ENCODE data around the gene ECM1.

Gene ECM1

DNA sequence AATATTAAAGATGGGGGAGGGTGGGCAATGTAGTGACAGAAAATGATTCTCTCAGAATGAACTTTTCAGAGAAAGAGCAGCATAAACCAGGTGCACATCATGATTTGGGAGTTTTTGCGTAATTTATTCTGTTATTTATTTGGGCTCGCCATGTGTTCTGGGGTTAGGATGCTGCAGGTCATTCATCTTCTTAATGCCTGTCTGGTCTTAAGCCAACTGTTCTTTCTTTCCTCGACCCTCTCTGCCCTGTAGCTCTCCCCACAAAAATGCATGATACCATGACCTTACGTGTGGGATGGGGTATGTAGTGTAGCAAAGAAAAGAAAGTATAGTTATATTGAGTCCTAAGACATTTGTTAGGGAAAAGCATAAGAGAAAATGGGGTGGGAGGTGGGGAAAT lies 33.0 kb upstream of the ECM1 start:
- TF ChIP-seq, protein P1, sequence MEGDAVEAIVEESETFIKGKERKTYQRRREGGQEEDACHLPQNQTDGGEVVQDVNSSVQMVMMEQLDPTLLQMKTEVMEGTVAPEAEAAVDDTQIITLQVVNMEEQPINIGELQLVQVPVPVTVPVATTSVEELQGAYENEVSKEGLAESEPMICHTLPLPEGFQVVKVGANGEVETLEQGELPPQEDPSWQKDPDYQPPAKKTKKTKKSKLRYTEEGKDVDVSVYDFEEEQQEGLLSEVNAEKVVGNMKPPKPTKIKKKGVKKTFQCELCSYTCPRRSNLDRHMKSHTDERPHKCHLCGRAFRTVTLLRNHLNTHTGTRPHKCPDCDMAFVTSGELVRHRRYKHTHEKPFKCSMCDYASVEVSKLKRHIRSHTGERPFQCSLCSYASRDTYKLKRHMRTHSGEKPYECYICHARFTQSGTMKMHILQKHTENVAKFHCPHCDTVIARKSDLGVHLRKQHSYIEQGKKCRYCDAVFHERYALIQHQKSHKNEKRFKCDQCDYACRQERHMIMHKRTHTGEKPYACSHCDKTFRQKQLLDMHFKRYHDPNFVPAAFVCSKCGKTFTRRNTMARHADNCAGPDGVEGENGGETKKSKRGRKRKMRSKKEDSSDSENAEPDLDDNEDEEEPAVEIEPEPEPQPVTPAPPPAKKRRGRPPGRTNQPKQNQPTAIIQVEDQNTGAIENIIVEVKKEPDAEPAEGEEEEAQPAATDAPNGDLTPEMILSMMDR (IDR thresholded peaks at IDR 0.05; ENCODE audit: insufficient read depth, missing control alignments) = no peak
- no peak for DNase-seq (ENCODE audit: insufficient read length, low spot score)
- FAIRE-seq = no peak

DNA sequence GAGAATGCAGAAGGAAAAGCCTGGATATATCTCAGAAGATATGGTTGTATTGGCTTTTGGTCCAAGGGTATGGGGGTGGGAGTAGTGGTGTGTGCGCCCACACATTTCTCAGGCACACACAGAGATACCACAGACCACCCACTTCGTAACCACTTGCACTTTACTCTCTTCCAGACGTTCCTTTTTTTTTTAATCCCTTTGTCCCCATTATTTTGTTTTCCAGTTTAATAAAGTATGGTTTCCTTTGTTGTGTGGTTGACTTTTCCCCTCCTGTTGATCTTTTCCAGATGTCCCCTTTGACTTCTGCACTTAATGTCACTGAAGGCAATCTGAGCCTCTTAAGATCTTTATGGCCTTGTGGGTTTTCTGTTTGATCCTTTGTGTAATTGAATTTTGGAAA lies 31.2 kb upstream of the ECM1 start:
- TF ChIP-seq, protein P1 (IDR thresholded peaks at IDR 0.05; ENCODE audit: insufficient read depth, missing control alignments) = no peak
- no peak for FAIRE-seq
- DNase-seq (ENCODE audit: insufficient read length, low spot score) = no peak

DNA sequence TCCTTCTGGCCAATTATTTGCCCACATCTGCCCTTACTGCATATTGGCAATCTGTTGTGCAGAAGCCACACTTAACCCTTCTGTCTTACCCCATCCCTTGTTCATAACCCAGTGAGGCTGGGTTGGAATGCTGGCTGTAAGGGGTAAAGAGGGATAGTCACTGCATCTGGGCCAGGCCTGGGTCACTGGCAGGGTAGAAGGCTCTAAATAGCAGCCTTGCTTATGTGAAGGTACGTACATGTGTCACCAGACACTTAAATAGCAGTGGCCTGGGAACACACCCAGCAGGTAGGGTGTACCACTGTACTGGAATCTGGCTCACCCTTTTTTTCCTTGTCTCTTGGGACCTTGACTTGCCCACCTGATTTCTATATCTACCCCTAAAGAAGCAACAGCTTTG lies 30.6 kb upstream of the ECM1 start:
- FAIRE-seq (no peak), DNase-seq (ENCODE audit: insufficient read length, low spot score) (no peak)
- TF ChIP-seq, protein P1 (IDR thresholded peaks at IDR 0.05; ENCODE audit: insufficient read depth, missing control alignments) = no peak

DNA sequence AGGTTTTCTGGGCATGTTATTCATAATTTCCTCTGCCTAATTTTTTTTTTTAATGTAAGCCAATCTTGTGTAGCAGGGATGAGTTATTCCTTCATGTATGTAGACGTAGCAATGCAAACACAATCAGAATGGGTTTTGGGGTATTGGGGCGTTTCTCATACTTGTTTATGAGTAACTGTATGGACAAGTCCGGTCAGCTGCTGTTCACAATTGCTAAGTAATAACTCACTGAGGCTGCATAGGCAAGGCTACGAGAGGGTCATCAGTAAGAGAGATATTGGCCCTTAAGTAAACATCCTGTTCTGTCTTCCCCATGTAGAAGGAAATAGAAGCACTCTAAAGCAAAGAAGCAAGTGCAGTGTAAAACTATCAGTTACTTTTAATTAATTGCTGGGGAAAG lies 30.2 kb upstream of the ECM1 start:
- FAIRE-seq (no peak), DNase-seq (ENCODE audit: insufficient read length, low spot score) (no peak)
- TF ChIP-seq, protein P1 (IDR thresholded peaks at IDR 0.05; ENCODE audit: insufficient read depth, missing control alignments) = no peak

- TF ChIP-seq, protein P1 (IDR thresholded peaks at IDR 0.05; ENCODE audit: insufficient read depth, missing control alignments) = no peak
- FAIRE-seq (no peak), DNase-seq (ENCODE audit: insufficient read length, low spot score) (no peak)
These were observed 28.5 kb upstream of the ECM1 start for GRCh38 chr1:150479370-150479769.

DNA sequence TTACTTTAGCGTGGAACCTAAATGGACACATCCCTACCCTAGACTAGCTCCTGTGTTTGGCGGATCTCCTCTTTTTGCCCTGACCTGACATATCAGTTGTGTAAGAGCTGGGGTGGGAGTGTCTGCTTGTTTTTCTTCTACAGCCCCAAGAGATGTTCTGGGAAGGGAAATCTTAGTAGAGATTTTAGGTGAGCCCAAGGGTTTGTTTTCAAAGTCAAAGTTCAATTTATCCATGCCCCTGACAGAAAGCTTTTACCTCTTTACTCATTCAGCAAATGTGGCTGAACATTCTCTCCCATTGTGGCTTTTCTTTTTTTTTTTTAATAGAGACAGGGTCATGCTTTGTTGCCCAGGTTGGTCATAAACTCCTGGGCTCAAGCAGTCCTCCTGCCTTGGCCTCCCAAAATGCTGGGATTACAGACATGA lies 28.0 kb upstream of the ECM1 start:
- TF ChIP-seq, protein P1 (IDR thresholded peaks at IDR 0.05; ENCODE audit: insufficient read depth, missing control alignments) = no peak
- DNase-seq (ENCODE audit: insufficient read length, low spot score) (no peak), FAIRE-seq (no peak)

DNA sequence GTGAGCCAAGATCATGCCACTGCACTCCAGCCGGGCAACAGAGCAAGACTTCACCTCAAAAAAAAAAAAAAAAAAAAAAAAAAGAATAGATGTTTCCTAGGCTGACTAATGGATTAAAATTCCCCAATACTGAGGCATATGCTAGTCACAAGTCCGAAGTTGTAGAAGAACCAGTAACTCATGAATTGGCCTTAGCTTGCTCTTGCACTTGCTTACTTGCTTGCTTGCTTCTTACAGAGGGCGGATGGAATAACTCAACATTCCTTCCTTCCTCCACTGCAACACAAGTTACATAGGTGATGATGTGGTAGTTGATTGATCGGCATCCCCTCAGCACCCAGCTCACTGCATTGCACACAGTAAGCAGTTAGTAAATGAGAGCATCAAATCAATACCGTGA lies 23.5 kb upstream of the ECM1 start:
- TF ChIP-seq, protein P1 (IDR thresholded peaks at IDR 0.05; ENCODE audit: insufficient read depth, missing control alignments) = no peak
- DNase-seq (ENCODE audit: insufficient read length, low spot score) = no peak
- FAIRE-seq = no peak
